Esophagus (tissue), 2 donors: ENCODE data around the gene SLC37A4. TPM values are rescaled to one million over a fixed set of nuclear protein-coding genes. Genes with fewer than 3 reads are reported as not detected.
A peak's percentile ranks its signal among the peaks of the same experiment; 100 is the strongest.
"Not testable (repeated sequence)": the region's sequence is repeated elsewhere in the genome, so short reads cannot be mapped to it uniquely, and the experiment has no call there.

Experiments used
- H3K27ac ChIP-seq, 2 donors: one replicate each; pipeline ENCODE4 v1.5.1; 2013; ENCODE audit warnings: low read depth in 2 of 2, mild to moderate bottlenecking in 2 of 2, inconsistent platforms in 1 of 2, low read length in 1 of 2, moderate library complexity in 1 of 2
- H3K27me3 ChIP-seq, 2 donors: one replicate each; pipeline ENCODE4 v1.6.1; 2013; ENCODE audit warnings: low read length in 2 of 2, control low read depth in 1 of 2, mild to moderate bottlenecking in 1 of 2; ENCODE audit not compliant: insufficient read depth in 2 of 2, control insufficient read depth in 1 of 2
- H3K36me3 ChIP-seq, 2 donors: one replicate each; pipeline ENCODE4 v1.6.1; 2013; ENCODE audit warnings: low read length in 1 of 2; ENCODE audit not compliant: control insufficient read depth in 2 of 2, insufficient read depth in 2 of 2
- H3K4me1 ChIP-seq, 2 donors: one replicate each; pipeline ENCODE4 v1.6.1; 2013; ENCODE audit warnings: low read length in 1 of 2; ENCODE audit not compliant: control insufficient read depth in 2 of 2, insufficient read depth in 2 of 2
- H3K4me3 ChIP-seq, 2 donors: one replicate each; pipeline ENCODE4 v1.5.1; 2013; ENCODE audit warnings: low read length in 2 of 2, mild to moderate bottlenecking in 2 of 2, low read depth in 1 of 2, moderate library complexity in 1 of 2
- H3K9me3 ChIP-seq, 2 donors: one replicate each; pipeline ENCODE4 v1.6.1; 2013; ENCODE audit warnings: mild to moderate bottlenecking in 2 of 2, low read depth in 1 of 2, low read length in 1 of 2, moderate library complexity in 1 of 2; ENCODE audit not compliant: control insufficient read depth in 2 of 2, insufficient read depth in 1 of 2
- WGBS, 2 donors: extraction: QIAGEN DNeasy Blood & Tissue Kit; methylation state at CpG; one replicate each; pipeline ENCODE4 v1.1.7; 2013; 5-methylcytosine and 5-hydroxymethylcytosine counted together
- polyA plus RNA-seq, 2 donors: library from polyadenylated mRNA; stranded (reverse); fragments of 200-250 nt; gene quantifications; one replicate each; pipeline ENCODE4 v1.2.3, GENCODE V29; 2013
- donor health status: healthy with polysubstance abuse.
- donor health status: Bipolar disorder and iron deficiency.

The SLC37A4 gene
- 1 to 10 TPM; 7.3 to 9.3 TPM for polyA plus RNA-seq

DNA sequence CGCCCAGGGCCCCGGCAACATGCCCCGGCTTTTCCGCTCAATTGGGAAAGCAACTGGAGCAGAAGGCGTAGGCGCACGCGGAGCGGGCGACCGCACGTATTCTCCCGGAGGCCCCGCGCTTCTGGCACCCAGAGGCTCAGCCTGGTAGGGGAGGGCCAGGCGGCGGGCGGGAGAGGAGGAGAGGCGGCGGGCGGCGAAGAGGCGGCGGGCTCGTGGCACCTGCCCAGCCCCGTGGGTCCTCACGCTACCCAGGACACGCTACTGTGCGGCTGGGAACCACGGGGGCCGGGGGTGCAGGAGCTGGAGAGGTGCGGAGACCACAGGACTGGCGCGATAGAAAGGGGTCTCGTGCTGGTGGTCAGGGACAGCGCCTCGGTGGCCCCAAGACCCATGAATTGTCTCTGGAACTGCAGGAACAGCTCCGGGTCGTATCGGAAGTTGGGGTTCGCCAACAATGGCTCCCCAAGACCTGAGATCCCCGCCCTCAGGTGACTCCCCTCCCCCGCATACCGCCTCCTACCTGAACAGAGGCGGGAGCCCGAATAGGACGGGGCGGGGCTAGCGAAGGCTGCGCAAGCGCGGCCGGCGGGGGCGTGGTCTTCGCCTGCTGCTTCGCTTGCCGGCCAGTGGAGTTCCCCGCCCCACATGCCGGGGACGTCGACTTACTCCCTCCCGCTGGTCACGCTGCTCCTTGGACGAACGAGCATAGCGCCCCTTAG is at the start of gene SLC37A4:
Gene SLC37A4 (minus strand): TSS at position 549 of the 719 bp plus-strand sequence.
- Histone ChIP-seq H3K27ac (peak within 1 kb of the TSS; percentile 79 to 92), H3K4me1 (peaks cover 4 to 14% of the 10 kb centered on the region in 2 donors)
- 0 to 1% methylated on average over 66 to 67 of the region's 67 CpGs for WGBS, 2 donors

DNA sequence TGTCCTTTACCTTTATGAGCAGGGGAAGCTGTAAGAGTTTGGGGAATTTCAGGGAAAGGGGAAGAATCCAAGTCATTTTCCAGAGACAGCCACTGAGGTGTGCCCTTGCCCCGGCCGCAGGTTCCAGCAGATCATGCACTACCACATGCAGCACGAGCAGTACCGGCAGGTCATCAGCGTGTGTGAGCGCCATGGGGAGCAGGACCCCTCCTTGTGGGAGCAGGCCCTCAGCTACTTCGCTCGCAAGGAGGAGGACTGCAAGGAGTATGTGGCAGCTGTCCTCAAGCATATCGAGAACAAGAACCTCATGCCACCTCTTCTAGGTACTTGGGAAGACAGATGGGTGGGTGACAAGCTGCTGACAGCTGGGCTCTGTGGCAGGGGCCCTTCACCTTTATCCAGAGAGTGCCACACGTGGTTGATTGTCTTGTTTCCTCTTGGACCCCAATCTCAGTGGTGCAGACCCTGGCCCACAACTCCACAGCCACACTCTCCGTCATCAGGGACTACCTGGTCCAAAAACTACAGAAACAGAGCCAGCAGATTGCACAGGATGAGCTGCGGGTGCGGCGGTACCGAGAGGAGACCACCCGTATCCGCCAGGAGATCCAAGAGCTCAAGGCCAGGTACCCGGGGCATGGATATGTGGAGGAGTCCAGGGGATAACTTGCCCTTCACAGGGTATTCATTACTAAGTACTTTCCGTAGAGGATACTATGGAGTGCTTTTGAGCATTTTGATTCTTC is 48.2 kb upstream of the SLC37A4 start:
- 92% methylated on average over 19 of the region's 19 CpGs for WGBS, 2 donors
- Histone ChIP-seq H3K4me1 (no peaks in the 10 kb centered on the region), H3K36me3 (peaks cover 25 to 44% of the 10 kb centered on the region in 2 donors), H3K27me3 (no peaks in the 10 kb centered on the region), H3K9me3 (no peaks in the 10 kb centered on the region), H3K4me3 (no peak overlapping the region), H3K27ac (no peak overlapping the region)

More for the DNA sequence above, at the start of gene SLC37A4:
- H3K4me3 ChIP-seq: peak within 1 kb of the TSS; percentile 57 to 82
- H3K27me3 ChIP-seq: no peaks in the 10 kb centered on the region
- no peaks in the 10 kb centered on the region for H3K9me3 ChIP-seq
- peaks cover 3 to 7% of the 10 kb centered on the region in 2 donors for H3K36me3 ChIP-seq

DNA sequence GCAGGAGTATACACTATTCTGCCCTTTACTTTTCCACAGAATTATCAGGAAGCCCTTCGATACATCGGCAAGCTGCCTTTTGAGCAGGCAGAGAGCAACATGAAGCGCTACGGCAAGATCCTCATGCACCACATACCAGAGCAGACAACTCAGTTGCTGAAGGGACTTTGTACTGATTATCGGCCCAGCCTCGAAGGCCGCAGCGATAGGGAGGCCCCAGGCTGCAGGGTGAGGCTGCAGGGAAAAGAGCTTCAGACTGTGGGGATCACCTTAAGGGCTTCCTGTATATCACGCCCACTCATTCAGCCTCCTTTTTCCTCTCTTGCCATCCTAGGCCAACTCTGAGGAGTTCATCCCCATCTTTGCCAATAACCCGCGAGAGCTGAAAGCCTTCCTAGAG is 47.2 kb upstream of the SLC37A4 start:
- 82 to 89% methylated on average over 11 of the region's 11 CpGs for WGBS, 2 donors
- no peak overlapping the region for H3K27ac ChIP-seq
- peaks cover 35 to 55% of the 10 kb centered on the region in 2 donors for H3K36me3 ChIP-seq
- no peak overlapping the region for H3K4me3 ChIP-seq
- no peaks in the 10 kb centered on the region for H3K9me3 ChIP-seq
- H3K27me3 ChIP-seq: no peaks in the 10 kb centered on the region
- H3K4me1 ChIP-seq: no peaks in the 10 kb centered on the region

DNA sequence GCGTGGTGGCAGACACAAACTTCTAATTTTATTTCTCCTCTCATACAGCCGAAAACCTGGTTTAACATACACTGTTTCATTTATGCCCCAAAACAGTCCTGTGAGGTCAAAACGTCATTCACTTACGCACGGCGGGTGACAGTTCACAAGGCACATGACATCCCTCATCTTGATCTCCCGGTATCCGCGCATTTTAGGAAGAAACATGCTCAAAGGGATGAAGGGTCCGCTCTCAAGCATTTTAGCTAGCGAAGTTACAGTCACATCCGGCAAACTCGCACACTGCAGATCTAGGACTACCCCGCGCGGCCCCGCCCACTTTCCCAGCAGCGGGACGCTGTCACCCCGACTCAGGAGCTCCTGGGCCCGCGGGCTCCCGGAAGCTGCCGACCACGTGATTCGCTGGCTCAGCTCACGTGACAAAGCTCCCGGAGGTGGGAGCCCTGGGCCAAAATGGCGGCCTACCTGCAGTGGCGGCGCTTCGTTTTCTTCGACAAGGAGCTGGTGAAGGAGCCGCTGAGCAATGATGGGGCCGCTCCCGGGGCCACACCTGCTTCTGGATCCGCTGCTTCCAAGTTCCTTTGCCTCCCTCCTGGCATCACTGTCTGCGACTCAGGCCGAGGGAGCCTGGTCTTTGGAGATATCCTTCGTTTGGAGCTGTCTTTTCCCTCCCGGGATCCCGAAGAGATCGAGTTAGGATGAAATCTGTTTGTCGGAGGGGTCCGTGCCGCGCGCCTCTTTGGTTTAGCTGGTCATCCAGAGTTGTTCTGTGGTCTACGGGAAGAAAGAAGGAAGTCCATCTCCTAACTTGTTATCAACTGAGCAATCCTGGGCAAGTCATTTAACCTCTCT is 36.9 kb upstream of the SLC37A4 start, which contains the start of gene VPS11:
Gene VPS11 (plus strand): TSS at position 448 of the 852 bp plus-strand sequence. CDS start 6 bp downstream, at position 454.
- WGBS, 2 donors: 0 to 1% methylated on average over 49 of the region's 49 CpGs

DNA sequence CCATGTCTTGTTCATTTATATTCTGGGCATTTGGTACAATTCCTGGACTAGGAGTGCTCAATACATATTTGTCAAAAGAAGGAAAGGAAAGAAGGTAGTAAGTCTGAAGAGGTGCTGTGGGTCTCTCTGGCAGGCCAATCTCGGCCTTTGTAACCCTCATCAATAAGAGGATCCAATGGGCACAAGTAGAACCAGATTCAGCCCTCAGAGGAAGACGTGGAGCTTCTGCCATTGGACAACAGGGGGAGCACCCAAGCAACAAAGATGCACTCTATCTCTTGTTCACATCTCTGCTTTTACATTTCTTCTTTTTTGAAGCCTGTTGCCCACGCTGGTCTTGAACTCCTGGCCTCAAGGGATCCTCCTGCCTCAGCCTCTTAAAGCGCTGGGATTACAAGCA is 34.7 kb upstream of the SLC37A4 start:
- peaks cover 2 to 4% of the 10 kb centered on the region in 2 donors for H3K4me1 ChIP-seq
- no peaks in the 10 kb centered on the region for H3K27me3 ChIP-seq
- H3K4me3 ChIP-seq: no peak overlapping the region
- no peak overlapping the region for H3K27ac ChIP-seq
- WGBS, 2 donors: 56 to 57% methylated on average over 4 of the region's 4 CpGs
- no peaks in the 10 kb centered on the region for H3K9me3 ChIP-seq
- H3K36me3 ChIP-seq: peaks cover 0 to 3% of the 10 kb centered on the region in 2 donors

More for the DNA sequence above, 36.9 kb upstream of the SLC37A4 start, which contains the start of gene VPS11:
- H3K4me3 ChIP-seq: peak within 1 kb of the TSS; percentile 71 to 98
- peaks cover 0 to 10% of the 10 kb centered on the region in 2 donors for H3K36me3 ChIP-seq
- peak within 1 kb of the TSS; percentile 88 to 96 for H3K27ac ChIP-seq
- H3K4me1 ChIP-seq: peaks cover 2 to 4% of the 10 kb centered on the region in 2 donors
- no peaks in the 10 kb centered on the region for H3K27me3 ChIP-seq
- no peaks in the 10 kb centered on the region for H3K9me3 ChIP-seq

DNA sequence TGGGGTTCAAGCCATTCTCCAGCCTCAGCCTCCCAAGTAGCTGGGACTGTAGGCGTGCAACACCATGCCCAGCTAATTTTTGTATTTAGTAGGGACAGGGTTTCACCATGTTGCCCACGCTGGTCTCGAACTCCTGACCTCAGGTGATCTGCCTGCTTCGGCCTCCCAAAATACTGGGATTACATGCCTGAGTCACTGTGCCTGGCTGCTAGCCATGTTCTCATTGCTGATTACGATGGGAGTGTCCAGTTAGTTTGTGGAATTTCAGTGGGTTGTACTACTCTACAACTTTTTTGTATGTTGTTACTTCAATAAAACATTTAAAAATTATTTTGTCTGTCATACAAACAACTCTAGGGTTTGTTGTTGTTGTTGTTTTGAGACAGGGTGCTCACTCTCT is 32.1 kb upstream of the SLC37A4 start:
- Histone ChIP-seq H3K27me3 (no peaks in the 10 kb centered on the region), H3K27ac (no peak overlapping the region), H3K4me3 (no peak overlapping the region), H3K4me1 (peaks cover 0 to 2% of the 10 kb centered on the region in 2 donors), H3K36me3 (no peaks in the 10 kb centered on the region), H3K9me3 (no peaks in the 10 kb centered on the region)
- 58 to 60% methylated on average over 5 of the region's 5 CpGs for WGBS, 2 donors

DNA sequence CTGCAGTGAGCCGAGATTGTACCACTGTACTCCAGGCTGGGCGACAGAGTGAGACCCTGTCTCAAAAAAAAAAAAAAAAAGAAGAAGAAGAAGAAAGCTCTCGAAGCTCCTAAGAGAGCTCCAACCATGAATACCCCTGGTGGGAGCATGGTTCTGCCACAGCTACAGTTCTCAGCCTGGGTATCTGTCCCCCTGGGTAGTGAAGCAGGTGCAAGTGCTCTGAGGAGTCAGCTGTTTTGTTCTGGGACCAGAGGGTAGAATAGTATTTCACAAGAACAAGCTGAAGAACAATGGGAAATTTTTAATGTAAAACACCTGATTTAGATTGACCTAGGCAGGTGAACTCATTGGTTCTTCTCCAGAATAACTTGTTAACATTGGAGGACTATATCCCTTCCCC is 30.6 kb upstream of the SLC37A4 start:
- 85 to 93% methylated on average over 3 of the region's 3 CpGs for WGBS, 2 donors

DNA sequence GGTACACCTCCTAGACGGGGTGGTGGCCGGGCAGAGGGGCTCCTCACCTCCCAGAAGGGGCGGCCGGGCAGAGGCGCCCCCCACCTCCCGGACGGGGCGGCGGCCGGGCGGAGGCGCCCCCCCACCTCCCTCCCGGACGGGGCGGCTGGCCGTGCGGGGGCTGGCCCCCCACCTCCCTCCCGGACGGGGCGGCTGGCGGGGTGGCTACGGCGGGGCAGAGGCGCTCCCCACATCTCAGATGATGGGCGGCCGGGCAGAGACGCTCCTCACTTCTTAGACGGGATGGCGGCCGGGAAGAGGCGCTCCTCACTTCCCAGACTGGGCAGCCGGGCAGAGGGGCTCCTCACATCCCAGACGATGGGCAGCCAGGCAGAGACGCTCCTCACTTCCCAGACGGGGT is 28.5 kb upstream of the SLC37A4 start:
- H3K36me3 ChIP-seq: peaks cover 7 to 12% of the 10 kb centered on the region in 2 donors
- WGBS, 2 donors: 90 to 95% methylated on average over 11 to 31 of the region's 35 CpGs
- H3K27me3 ChIP-seq, H3K4me1 ChIP-seq, H3K9me3 ChIP-seq, H3K27ac ChIP-seq, H3K4me3 ChIP-seq: not testable (repeated sequence)

More for the DNA sequence above, 30.6 kb upstream of the SLC37A4 start:
- Histone ChIP-seq H3K4me1 (no peaks in the 10 kb centered on the region), H3K27me3 (no peaks in the 10 kb centered on the region), H3K36me3 (no peaks in the 10 kb centered on the region), H3K9me3 (no peaks in the 10 kb centered on the region), H3K27ac (no peak overlapping the region), H3K4me3 (no peak overlapping the region)
